GM19324 (cell line): ENCODE results near the gene EFCAB11.

Source experiments
- ATAC-seq: cut with Tn5 transposase; IDR thresholded peaks from one replicate; pipeline ENCODE4 v1.9.1; 2021; ENCODE audit warnings: mild to moderate bottlenecking, moderate library complexity; ENCODE audit not compliant: unreplicated experiment, low FRiP score

The EFCAB11 gene

DNA sequence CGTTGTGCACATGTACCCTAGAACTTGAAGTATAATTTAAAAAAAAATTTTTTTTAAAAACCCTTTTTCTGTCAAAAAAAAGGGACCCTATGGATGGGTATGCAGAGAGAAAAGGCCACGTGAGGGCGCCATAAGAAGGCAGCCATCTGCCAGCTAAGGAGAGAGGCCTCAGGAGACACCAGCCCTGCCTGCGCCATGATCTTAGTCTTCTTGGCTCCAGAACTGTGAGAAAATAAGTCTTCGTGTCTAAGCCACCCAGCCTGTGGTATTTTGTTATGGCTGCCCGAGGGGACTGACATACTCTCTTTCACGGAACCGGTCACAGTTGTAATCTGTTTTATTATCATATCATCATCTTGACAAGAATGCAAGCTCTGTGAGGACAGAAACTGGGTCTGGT is 174.8 kb downstream of the EFCAB11 start:
- ATAC-seq: no peak

DNA sequence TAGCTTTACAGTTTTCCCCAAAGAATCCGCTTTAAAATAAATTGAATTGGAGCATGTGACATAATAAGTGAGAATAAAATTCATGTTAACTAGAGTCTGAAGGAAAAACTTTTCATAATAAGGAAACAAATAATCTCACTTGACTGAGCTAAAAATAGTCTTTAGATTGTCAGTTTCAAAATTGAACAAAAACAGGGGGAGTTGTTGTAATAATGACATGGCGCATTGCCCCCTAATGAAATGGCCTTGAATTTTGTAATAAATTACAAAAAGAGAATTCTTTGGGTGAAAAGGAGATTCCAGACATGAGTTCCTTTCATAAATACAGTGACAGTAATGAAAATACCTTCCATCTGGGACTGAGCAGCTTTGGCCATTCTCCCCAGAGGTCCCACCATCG is 178.6 kb downstream of the EFCAB11 start:
- ATAC-seq: no peak

DNA sequence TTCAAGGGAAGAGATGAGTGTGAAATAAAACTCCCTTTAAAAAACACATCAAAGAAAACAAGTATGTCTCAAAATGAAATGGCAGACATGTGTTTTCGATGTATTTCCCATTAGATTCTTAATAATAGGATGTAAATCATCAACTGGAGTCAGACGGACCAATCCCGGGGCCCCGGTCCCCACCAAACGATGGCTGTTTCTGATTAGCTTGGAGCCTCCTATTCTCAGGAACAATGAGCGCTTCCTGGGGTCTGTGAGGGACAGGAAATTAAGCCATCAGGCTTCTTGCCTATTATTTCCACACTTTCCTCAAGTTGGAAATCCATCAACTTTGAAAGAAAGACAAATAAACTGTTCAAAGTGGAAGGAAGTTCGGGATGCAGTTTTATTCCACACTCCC is 179.4 kb downstream of the EFCAB11 start:
- ATAC-seq: no peak

DNA sequence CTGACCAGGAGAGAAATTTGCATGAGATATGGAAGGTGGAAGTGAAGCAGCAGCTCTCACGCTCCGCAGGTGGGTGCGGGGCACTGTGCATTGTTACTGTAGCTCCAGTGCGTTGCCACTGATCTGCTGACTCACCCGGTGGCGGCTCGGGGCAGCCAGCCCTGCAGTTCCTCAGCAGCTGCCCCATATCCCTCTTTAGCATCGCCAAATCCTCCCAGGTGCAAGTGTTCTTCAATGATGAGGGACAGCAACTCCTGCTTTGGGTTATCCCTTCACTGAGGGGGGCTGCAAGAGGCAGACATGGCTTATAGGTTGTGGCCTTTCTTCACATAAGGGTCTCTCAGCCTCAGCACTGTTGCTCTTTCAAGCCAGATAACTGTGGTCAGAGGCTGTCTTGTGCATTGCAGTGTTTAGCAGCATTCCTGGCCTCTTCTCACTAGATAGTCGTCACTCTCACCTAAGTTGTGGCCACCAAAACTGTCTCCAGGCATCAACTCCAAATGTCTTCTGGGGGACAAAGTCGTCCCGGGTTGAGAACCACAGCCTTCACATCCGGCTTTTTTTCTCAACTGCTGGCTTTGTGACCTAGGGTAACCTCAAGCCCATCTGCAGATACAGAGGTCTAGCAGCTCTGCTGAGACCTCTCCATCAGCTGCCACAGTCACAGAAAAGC is 180.8 kb downstream of the EFCAB11 start:
- peak; percentile 73 for ATAC-seq

DNA sequence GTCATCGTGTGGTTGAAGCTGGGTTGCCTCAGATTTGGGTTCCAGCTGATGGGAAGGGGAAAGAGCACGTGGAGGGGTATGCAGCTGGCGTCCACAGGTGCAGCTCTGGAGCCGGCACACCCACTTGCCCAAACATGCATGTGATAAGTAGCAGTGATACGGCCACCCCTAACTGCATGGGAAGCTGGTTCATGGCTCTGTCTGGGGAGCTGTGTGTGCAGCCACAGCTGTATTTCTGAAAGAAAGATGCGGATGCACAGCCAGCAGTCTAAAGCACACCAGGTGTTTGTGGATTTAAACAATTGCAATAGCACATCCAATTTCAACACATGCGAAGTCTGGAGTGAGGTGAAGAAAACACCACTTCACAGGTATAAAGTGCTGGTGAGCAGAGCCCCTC is 181.4 kb downstream of the EFCAB11 start:
- ATAC-seq: peak; percentile 43

DNA sequence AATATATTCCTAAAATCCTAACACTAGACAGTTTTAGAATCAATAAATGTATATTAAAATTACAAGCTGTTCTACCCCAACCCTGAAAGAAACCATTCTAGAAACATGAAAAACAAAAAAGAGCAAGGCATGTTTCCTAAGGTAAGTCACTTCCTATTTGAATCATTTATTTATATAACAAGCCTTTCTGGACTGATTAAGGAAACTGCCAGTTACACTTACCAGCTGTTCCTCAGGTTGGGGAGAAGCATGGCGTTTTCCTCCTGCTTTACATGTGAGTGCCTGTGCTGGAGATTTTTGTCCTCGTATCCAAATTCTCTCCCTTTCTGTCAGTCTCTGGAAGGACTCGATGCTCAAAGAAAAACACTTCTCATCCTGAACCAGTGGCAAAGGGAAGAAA is 183.3 kb downstream of the EFCAB11 start:
- no peak for ATAC-seq

DNA sequence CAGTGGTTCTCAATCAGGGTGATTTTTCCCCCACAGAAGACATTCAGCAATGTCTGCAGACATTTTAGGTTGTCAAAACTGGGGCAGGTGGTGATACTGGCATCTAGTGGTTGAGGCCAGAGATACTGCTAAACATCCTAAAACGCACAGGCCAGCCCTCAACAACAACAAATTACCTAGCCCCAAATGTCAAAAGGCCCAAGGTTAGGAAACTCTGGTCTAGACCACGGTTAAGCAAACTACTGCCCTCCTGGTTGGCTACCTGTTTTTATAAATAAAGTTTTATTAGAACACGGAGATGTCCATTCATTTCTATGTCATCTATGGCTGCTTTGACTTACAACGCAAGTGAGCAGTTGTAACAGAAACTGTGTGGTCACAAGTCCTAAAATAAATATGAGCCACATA is 186.7 kb downstream of the EFCAB11 start:
- ATAC-seq: peak; percentile 49

DNA sequence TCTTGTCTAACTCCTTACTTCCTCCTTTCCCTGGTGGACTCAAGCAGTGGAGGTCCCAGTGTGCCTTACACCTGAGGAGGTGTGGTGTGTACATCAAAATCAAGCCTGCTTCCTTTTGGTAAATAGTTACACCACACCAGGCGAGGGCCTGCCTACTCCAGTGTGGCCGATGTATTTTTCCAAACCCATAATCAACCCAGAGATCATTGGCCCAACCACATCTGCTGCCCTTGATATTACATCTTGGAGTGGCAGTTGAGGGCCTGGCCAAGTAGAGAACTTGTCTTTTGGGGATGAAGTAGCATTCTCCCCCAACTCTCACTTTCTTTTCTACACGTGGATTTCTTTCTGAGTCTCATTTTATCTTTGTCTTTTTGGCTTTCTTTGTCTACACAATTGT is 187.4 kb downstream of the EFCAB11 start:
- no peak for ATAC-seq

DNA sequence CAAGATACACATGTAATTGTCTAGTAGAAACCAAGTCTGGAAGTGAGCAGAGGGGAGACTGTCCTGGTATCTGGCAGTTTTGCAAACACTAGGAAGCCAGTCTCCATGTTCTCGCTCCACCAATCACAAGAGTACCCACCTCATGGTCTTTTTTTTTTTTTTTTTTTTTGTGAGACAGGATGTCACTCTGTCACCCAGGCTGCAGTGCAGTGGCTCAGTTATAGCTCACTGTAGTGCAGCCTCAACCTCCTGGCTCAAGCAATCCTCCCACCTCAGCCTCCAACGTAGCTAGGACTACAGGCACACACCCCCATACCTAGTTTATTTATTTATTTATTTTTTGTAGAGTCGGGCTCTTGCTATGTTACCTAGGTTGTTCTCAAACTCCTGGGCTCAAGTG is 189.2 kb downstream of the EFCAB11 start:
- ATAC-seq: no peak

DNA sequence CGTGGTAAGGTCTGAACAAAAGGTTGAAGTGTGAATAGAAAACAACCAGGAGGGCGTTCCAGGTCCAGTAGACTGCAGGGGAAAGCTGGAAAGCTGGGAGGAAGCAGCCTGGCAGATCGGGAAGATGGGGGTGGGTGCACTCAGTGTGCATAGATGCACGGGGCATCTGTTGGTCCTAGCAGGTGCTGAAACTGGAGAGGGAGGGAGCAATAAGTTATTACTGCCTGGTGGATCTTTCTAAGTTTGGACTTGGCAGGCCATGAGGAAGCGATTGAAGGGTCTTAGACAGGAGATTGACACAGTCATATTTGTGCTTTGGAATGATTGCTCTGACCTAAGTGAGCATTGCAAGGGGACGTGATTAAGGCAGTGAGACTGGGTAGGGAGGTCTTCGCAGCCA is 194.4 kb downstream of the EFCAB11 start:
- no peak for ATAC-seq

DNA sequence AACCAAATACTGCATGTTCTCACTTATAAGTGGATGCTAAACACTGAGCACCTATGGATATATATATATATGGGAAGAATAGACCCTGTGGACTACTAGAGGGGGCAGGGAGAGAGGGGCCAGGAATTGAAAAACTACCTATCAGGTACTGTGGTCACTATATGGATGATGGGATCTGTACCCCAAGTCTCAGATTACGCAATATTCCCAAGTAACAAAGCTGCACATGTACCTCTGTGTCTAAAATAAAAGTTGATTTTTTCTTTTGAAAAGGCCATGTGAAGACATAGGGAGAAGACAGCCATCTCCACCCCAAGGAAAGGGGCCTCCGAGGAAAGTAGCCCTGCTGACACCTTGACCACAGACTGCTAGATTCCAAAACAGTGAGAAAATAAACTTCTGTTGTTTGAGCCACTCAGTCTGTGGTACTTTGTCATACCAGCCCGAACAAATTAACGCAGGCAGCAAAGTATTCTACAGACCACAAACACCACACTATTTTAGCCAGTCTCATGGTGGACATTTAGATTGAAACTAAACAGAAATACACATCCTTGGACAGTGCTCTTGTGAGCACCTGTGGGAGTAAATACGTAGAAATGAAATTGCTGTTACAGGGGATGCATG is 197.1 kb downstream of the EFCAB11 start:
- ATAC-seq: no peak

DNA sequence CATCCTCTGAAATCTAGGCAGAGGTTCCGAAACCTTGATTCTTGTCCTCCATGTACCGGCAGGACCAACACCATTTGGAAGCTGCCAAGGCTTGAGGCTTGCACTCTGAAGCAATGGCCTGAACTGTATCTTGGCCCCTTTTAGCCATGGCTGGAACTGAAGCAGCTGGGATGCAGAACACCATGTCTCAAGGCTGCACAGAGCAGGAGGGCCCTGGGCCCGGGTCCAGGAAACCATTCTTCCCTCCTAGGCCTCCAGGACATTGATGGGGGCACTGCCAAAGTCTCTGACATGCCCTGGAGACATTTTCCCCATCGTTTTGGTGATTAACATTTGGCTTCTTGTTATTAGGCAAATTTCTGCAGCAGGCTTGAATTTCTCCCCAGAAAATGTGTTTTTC is 198.7 kb downstream of the EFCAB11 start:
- no peak for ATAC-seq

DNA sequence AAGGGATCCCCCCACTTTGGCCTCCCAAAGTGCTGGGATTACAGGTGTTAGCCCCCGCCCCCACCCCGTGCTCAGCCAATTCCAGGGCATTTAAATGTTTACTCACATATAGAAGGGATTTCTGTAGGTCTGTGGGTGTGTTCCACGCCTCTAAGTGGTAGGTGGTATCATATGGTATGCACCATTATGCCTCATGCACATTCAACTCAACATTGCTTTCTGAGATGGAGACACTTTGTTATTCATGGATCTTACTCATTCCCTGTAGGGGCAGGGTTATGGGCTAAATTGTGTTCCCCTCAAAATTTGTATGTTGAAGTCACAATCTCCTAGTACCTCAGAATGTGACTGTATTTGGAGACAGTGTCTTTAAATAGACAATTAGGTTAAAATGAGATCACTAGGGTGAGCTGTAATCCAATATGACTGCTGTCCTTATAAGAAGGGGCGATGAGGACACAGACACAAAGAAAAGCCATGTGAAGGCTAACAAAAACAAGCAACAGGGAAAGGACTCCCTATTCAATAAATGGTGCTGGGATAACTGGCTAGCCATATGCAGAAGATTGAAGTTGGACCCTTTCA is 200.6 kb downstream of the EFCAB11 start:
- ATAC-seq: no peak

DNA sequence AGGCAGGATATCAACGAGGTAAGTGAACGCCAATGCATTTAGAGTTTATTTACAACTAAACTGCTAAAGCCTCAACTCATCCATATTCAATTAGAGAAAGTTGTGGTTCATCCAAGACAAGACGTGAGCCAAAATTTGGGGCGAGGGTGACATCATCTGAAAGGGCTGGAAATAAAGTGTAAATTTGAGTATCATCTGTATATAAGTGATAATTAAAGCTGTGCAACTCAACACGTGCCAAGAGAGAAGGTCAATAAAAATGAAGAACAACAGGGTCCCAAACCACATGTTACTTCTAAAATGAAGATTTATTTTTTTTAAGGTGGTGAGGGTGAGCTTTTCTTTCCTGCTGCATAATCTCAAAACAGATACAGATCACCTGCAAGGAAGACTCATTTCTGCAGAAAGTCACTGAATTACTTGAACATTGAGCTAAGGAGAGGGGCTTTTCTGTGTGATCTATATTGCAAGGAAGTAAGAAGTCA is 203.6 kb downstream of the EFCAB11 start:
- ATAC-seq: no peak

DNA sequence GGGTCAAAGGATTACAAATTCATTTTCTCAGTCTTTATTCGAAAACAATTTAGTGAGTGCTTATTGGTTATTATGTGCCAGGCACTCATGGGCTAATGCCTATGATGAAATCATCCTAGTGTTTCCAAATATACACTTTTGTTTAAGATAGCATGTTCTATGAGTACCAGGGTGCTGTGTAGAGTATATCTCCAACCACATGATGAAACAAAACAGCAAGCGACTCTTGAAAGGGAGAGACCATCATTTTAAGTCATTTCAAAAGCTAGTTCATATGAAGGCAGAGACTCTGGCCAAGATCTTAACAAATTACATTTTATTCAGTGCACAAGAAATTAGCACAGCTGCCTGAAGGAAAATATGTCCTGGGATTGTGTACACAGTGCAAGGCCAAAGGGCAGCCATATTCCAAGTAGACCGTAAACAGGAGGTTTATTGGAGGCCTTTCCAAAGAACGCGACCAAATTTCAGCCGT is 204.2 kb downstream of the EFCAB11 start:
- no peak for ATAC-seq

DNA sequence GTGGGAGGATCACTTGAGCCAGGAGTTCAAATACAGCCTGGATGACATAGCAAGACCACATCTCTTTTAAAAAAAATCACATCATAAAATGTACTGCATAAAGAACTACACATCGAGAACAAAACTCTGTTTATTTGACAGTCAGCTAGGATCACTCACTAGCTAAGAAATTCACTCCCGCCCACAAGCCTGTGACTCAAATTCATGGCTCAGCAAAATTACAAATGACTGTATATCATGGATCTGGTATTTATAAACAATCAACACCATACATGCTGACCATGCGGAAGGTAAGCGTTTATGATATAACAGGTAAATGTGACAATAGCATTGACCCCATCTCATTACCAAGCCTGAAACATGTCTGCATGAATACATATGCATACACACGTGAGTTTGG is 206.5 kb downstream of the EFCAB11 start:
- ATAC-seq: no peak

DNA sequence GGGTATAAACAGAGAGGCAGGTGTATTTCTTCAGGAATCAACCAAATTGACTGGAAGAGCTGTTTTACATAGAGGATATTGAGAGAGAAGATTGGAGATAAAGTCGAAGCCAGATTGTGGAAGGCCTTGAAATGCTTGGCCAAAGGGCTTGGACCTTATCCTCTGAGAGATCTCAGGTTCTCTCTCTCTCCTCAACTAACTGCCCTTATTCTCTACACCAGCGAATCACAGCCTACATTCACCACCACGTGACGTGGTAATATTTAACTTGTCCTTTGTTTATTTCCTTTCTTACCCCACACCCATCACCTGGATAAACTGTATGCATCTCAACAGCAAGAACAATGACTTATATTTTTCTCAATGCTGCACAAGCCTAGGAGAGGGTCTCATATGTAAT is 207.4 kb downstream of the EFCAB11 start:
- no peak for ATAC-seq

DNA sequence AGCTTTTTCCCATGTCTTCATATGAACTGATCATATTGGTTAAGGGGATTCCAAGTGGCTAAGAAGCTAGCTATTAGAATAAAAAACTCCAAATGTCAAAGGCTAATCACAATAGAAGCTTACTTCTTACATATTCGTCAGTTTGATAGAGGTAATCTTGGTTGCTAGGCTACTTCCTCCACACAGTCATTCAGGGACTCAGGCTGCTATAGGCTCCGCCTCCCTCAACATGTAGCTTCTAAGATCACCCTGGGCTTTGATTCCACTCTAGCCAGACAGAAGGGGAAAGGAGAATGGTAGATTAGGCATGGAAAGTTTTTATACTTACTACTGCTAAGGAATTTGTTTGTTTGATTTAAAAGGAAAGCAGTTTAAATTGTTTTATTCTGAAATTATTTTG is 207.9 kb downstream of the EFCAB11 start:
- ATAC-seq: no peak

DNA sequence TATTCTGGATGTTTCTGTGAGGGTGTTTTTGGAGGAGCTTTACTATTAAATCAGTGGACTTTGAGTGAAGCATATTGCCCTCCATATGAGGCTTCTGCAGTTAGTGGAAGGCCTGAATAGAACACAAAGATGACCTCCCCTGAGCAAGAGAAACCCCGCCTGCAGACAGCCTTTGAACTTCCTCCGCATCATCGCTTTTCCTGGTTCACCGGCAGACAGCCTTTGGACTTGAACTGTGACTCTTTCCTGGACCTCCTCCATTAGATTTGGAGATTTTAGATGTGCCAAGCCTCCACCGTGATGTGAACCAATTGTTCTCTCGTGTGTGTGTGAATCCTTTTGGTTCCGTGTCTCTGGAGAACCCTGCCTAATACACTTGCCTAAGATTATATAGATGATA is 208.4 kb downstream of the EFCAB11 start:
- no peak for ATAC-seq
